ENCODE results near the gene NDUFS7.
"Not testable (repeated sequence)": the region's sequence is repeated elsewhere in the genome, so short reads cannot be mapped to it uniquely, and the experiment has no call there.

The NDUFS7 gene

GRCh38 chr19:1435378-1435989 lies 51.8 kb downstream of the NDUFS7 start:
- no peak for DNase-seq

DNA sequence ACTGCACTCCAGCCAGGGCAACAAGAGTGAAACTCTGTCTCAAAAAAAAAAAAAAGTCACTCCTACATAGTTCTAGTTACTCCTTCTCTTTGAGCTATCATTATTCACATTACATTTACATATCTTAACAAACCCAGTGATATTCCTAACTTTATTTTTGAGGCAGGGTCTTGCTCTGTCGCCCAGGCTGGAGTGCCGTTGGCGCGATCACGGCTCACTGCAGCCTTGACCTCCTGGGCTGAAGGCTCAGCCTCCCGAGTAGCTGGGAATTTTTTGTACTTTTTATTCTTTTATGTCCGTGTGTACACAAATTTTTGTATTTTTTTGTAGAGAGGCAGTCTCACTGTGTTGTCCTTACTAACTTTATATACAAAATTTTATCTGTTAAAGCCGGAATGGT lies 53.9 kb downstream of the NDUFS7 start:
- DNase-seq: no peak

GRCh38 chr19:1438035-1438932 lies 54.6 kb downstream of the NDUFS7 start, which contains the start of gene RPS15:
TSS of gene RPS15 (plus strand) at chr19:1438396. CDS start at chr19:1438426, 30 bp downstream.
- peak; percentile 92 for DNase-seq

DNA sequence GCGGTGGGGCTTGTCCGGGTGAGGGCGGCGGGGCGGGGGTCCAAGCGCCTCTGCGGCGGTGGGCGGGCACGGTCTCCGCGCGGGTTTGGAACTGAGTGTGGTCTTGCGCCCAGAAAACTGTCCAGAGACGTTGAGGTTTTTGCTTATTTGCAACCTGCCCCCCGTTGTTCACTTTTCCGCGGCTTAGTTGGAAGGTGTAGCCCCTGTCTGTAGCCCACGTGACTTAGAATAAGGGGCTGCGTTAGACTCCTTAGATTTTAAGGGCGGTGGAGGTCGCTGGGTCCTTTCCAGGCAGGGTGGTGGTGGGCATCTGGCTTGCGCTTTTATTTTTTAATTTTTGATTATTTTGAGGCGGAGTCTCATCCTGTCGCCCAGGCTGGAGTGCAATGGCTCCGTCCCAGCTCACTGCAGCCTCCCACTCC lies 55.2 kb downstream of the NDUFS7 start:
- DNase-seq: no peak

DNA sequence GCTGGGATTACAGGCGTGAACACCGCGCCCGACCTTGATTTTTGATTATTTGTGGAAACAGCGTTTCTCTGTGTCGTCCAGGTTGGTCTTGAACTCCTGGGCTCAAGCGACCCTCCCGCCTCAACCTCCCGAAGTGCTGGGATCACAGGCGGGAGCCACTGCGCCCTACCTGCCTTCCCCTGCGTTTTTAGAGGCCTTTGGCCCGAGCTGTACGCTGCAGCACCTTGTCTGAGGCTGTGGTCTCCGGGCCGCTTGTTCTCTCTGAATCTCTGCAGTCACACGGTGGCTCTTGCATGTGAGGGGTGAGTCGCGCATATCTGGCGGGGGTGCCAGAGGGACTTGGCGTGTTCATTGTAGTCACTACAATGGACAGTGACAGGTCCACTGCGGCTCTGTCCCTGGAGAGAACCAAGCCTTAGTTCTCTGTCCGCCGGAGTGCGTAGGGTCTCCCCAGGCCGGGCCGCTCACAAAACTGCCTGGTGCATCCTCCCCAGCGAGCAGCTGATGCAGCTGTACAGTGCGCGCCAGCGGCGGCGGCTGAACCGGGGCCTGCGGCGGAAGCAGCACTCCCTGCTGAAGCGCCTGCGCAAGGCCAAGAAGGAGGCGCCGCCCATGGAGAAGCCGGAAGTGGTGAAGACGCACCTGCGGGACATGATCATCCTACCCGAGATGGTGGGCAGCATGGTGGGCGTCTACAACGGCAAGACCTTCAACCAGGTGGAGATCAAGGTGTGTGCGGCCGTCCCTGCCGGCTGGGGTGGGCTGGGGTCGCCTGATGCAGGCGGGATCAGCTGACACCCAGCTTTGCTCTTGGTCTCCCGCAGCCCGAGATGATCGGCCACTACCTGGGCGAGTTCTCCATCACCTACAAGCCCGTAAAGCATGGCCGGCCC lies 56.1 kb downstream of the NDUFS7 start:
- DNase-seq: not testable (repeated sequence)

GRCh38 chr19:1440418-1440801 lies 56.7 kb downstream of the NDUFS7 start:
- DNase-seq: no peak

DNA sequence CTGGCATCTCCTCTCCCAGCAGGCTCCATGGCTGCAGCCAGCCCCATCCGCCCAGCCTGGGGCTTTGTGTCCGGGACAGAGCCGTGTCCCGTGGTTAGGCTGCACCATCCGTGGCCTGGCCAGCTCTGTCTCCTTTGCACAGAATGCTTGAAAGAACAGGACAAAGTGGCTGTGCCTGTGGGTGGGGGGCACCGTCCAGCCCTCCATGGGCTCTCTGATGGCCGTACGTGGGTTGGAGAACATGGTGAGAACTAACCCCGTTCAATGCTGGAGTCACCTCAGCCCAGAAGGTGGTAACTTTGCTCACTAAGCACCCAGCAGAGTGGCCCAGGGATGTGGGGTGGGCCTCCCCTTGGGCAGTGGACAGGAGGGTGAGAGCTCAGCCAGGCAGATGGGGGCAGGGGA lies 57.3 kb downstream of the NDUFS7 start:
- no peak for DNase-seq

- DNase-seq: no peak
Measured at GRCh38 chr19:1441677-1442438, 58.2 kb downstream of the NDUFS7 start.

All from fibroblast of upper back skin (primary cell).